Uterus (tissue), 4 donors: ENCODE data around the gene CRNKL1. TPM values are rescaled to one million over a fixed set of nuclear protein-coding genes. Genes with fewer than 3 reads are reported as not detected.

ENCODE experiments used
- DNase-seq, 2 donors: peaks; one replicate each; pipeline ENCODE4 v3.0.0-alpha.2; 2019 to 2020
- H3K27ac ChIP-seq, 2 donors: fragments of 200-600 bp; sonication (generic); 1 replicate in 1 of 2; 2 replicates in 1 of 2; pipeline ENCODE4 v1.5.1; 2016 to 2018
- H3K27me3 ChIP-seq, 2 donors: fragments of 200-600 bp; sonication (generic); one replicate each; pipeline ENCODE4 v1.5.1; 2018 to 2019; ENCODE audit warnings: control low read depth in 1 of 2
- H3K36me3 ChIP-seq, 2 donors: fragments of 200-600 bp; sonication (generic); one replicate each; pipeline ENCODE4 v1.5.1; 2019; ENCODE audit warnings: control low read depth in 1 of 2
- H3K4me1 ChIP-seq, 2 donors: fragments of 200-600 bp; sonication (generic); one replicate each; pipeline ENCODE4 v1.5.1; 2018 to 2019; ENCODE audit warnings: control low read depth in 1 of 2
- H3K4me3 ChIP-seq, 2 donors: fragments of 200-600 bp; sonication (generic); 1 replicate in 1 of 2; 2 replicates in 1 of 2; pipeline ENCODE4 v1.5.1; 2018 to 2019; ENCODE audit warnings: mild to moderate bottlenecking in 1 of 2
- H3K9me3 ChIP-seq, 2 donors: fragments of 200-600 bp; sonication (generic); one replicate each; pipeline ENCODE4 v1.5.1; 2019; ENCODE audit warnings: control low read depth in 1 of 2
- CTCF ChIP-seq, 4 experiments: fragments of 200-600 bp in 2 of 4; fragments of 450-650 bp in 2 of 4; sonication (generic) in 2 of 4; IDR thresholded peaks; one replicate each; pipeline ENCODE4 v1.5.1; 2016 to 2019; ENCODE audit warnings: antibody characterized with exemption in 4 of 4, mild to moderate bottlenecking in 2 of 4, moderate library complexity in 1 of 4
- POLR2A ChIP-seq, 2 donors: fragments of 450-650 bp; IDR thresholded peaks; one replicate each; pipeline ENCODE4 v1.6.1; 2016; ENCODE audit warnings: antibody characterized with exemption in 2 of 2, mild to moderate bottlenecking in 1 of 2, moderate library complexity in 1 of 2
- intact Hi-C: fragments of 100-400 bp; cut with DNase I; formaldehyde crosslinking; loops from one replicate; pipeline ENCODE4 v1.15.1; 2023; ENCODE audit warnings: low total_unique reads
- total RNA-seq, 4 donors: library from RNA; depleted of rRNA in 3 of 4; stranded (reverse); fragments of >200 nt in 3 of 4; gene quantifications; one replicate each; pipeline versions ENCODE4 v1.1.0 to v1.2.4, GENCODE V29; 2014 to 2023
- donor health status: DM: yes; HTN: yes; CAD: no.

CRNKL1 gene
- total RNA-seq = 10 to 100 TPM; 21.8 to 58.4 (median 38.4) TPM

- intact Hi-C loops = no loop called here
- peak in 3 of 4 experiments; percentile 21 to 54 (median 36) for TF ChIP-seq CTCF (IDR thresholded peaks at IDR 0.05)
- peak in 1 of 2 donors; percentile 29 for TF ChIP-seq POLR2A (IDR thresholded peaks at IDR 0.05)
- DNase-seq = peak; percentile 94 to 96
Observed at GRCh38 chr20:20052074-20052970, at the start of gene CRNKL1, which contains the start of gene CFAP61. CRNKL1 (minus strand) TSS chr20:20052466; CDS start chr20:20052342, 124 bp downstream. CFAP61 (plus strand) TSS chr20:20052532; CDS start chr20:20056654, 4,122 bp downstream.

GRCh38 chr20:20100881-20101280, 48.6 kb upstream of the CRNKL1 start:
- no peak for TF ChIP-seq POLR2A (IDR thresholded peaks at IDR 0.05)
- TF ChIP-seq CTCF (IDR thresholded peaks at IDR 0.05) = no peak
- Histone ChIP-seq H3K4me3 (no peak overlapping the region), H3K9me3 (no peaks in the 10 kb centered on the region), H3K27ac (no peak overlapping the region), H3K27me3 (no peaks in the 10 kb centered on the region), H3K4me1 (no peaks in the 10 kb centered on the region), H3K36me3 (no peaks in the 10 kb centered on the region)
- intact Hi-C loops = no loop called here
- DNase-seq = no peak

More at GRCh38 chr20:20052074-20052970, at the start of gene CRNKL1, which contains the start of gene CFAP61:
- H3K27ac ChIP-seq = peak within 1 kb of the TSS; percentile 82 to 84
- H3K4me3 ChIP-seq = peak within 1 kb of the TSS; percentile 81 to 95
- H3K9me3 ChIP-seq = no peaks in the 10 kb centered on the region
- no peaks in the 10 kb centered on the region for H3K36me3 ChIP-seq
- peaks cover 0 to 9% of the 10 kb centered on the region in 2 donors for H3K4me1 ChIP-seq
- no peaks in the 10 kb centered on the region for H3K27me3 ChIP-seq

GRCh38 chr20:20096421-20096820, 44.2 kb upstream of the CRNKL1 start:
- no peak for DNase-seq
- Histone ChIP-seq H3K27me3 (no peaks in the 10 kb centered on the region), H3K4me1 (no peaks in the 10 kb centered on the region), H3K9me3 (no peaks in the 10 kb centered on the region), H3K36me3 (no peaks in the 10 kb centered on the region), H3K27ac (no peak overlapping the region), H3K4me3 (no peak overlapping the region)
- intact Hi-C loops = no loop called here
- TF ChIP-seq POLR2A (IDR thresholded peaks at IDR 0.05) (no peak), CTCF (IDR thresholded peaks at IDR 0.05) (no peak)

DNA sequence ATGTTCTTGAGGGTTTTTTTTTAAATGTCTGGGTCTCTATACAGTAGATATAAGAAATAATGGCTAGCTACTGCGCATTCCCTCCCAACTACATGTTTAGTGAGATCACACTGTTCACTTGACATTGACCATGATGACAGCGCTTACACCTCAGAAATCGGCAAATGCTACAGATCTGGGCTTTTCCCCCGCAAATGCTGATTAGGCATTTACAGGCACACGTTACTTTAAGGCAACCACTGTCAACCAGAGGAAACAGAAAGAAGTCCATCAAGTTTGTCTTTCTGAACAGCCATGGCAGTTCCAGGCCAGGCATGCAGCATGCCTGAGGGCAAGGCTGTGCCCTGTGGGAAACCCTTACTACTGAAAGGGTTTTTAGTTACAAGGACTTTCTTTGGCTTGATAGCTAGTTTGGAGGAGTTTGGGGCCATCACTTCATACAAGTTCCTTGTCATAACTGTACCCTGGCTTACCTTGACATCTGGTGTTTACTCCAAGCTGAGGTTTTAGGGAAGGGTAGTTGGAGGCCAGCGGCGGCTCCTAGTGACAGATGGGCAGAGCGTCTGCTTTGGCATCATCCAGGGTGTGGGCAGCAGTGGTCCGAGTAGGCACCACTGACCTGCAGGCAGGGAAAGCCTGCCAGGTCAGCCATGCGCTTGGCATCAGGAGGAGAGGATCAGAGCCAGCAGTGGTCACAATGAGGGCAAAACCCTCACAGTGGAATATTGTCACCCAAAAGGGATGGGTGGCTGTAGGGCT, 43.0 kb upstream of the CRNKL1 start:
- H3K9me3 ChIP-seq = no peaks in the 10 kb centered on the region
- DNase-seq = no peak
- no peak for TF ChIP-seq POLR2A (IDR thresholded peaks at IDR 0.05)
- no peak overlapping the region for H3K4me3 ChIP-seq
- H3K4me1 ChIP-seq = no peaks in the 10 kb centered on the region
- intact Hi-C loops = no loop called here
- no peaks in the 10 kb centered on the region for H3K27me3 ChIP-seq
- no peak overlapping the region for H3K27ac ChIP-seq
- no peaks in the 10 kb centered on the region for H3K36me3 ChIP-seq

- intact Hi-C loops = no loop called here
- Histone ChIP-seq H3K27me3 (no peaks in the 10 kb centered on the region), H3K4me1 (no peaks in the 10 kb centered on the region), H3K27ac (no peak overlapping the region), H3K36me3 (no peaks in the 10 kb centered on the region), H3K9me3 (no peaks in the 10 kb centered on the region), H3K4me3 (no peak overlapping the region)
- TF ChIP-seq CTCF (IDR thresholded peaks at IDR 0.05) = no peak
- TF ChIP-seq POLR2A (IDR thresholded peaks at IDR 0.05) = no peak
- DNase-seq = no peak
Observed at GRCh38 chr20:20094410-20094809, 42.1 kb upstream of the CRNKL1 start.
